HepG2 (cell line): Measurements from ENCODE around the gene EML2. TPM values are rescaled to one million over a fixed set of nuclear protein-coding genes. Genes with fewer than 3 reads are reported as not detected.

Source experiments
- ARNT ChIP-seq: fragments of 450-650 bp; IDR thresholded peaks from 2 replicates; pipeline ENCODE4 v1.6.1; 2017
- CENPX ChIP-seq: sonication (generic); formaldehyde crosslinking; IDR thresholded peaks from 2 replicates; pipeline ENCODE4 v1.9.0; 2021; ENCODE audit warnings: mild to moderate bottlenecking, missing genetic modification reagents, moderate library complexity
- KDM3A ChIP-seq: IDR thresholded peaks from 2 replicates; pipeline ENCODE4 v1.6.1; 2018; ENCODE audit warnings: low read depth, missing compliant biosample characterization
- KLF9 ChIP-seq: IDR thresholded peaks from 2 replicates; pipeline ENCODE4 v1.6.1; 2016; ENCODE audit warnings: low read depth
- PLRG1 ChIP-seq: fragments of 450-650 bp; conservative IDR thresholded peaks from 2 replicates; pipeline ENCODE4 v1.6.1; 2016
- RCOR2 ChIP-seq: IDR thresholded peaks from 2 replicates; pipeline ENCODE4 v1.6.1; 2016; ENCODE audit warnings: missing biosample characterization, missing genetic modification reagents
- SP1 ChIP-seq, 2 experiments: fragments of 450-650 bp in 1 of 2; sonication (generic) in 1 of 2; formaldehyde crosslinking in 1 of 2; IDR thresholded peaks; 2 replicates each; pipeline versions ENCODE4 v1.4.0 to v1.6.1; 2016 to 2020; ENCODE audit warnings: missing genetic modification reagents in 1 of 2
- SP4 ChIP-seq: sonication (generic); formaldehyde crosslinking; IDR thresholded peaks from 2 replicates; pipeline ENCODE4 v1.8.1; 2023; ENCODE audit warnings: mild to moderate bottlenecking, missing genetic modification reagents
- SRY ChIP-seq: sonication (generic); formaldehyde crosslinking; IDR thresholded peaks from 2 replicates; pipeline ENCODE4 v1.8.0; 2022; ENCODE audit warnings: mild to moderate bottlenecking, missing genetic modification reagents
- ZFP90 ChIP-seq: sonication (generic); formaldehyde crosslinking; IDR thresholded peaks from 2 replicates; pipeline ENCODE4 v1.8.0; 2022; ENCODE audit warnings: missing genetic modification reagents, mild to moderate bottlenecking, inconsistent platforms, borderline replicate concordance
- ZMYM4 ChIP-seq: sonication (generic); formaldehyde crosslinking; IDR thresholded peaks from 2 replicates; pipeline ENCODE4 v1.8.1; 2023; ENCODE audit warnings: mild to moderate bottlenecking, missing genetic modification reagents
- ZNF180 ChIP-seq: sonication (generic); formaldehyde crosslinking; IDR thresholded peaks from 2 replicates; pipeline ENCODE4 v1.4.0; 2020; ENCODE audit warnings: low read depth, missing genetic modification reagents, borderline replicate concordance
- ZNF253 ChIP-seq: sonication (generic); formaldehyde crosslinking; IDR thresholded peaks from 2 replicates; pipeline ENCODE4 v1.8.0; 2022; ENCODE audit warnings: mild to moderate bottlenecking, missing genetic modification reagents, borderline replicate concordance
- ZNF382 ChIP-seq: sonication (generic); formaldehyde crosslinking; IDR thresholded peaks from 2 replicates; pipeline ENCODE4 v1.5.0; 2020; ENCODE audit warnings: missing genetic modification reagents, mild to moderate bottlenecking, borderline replicate concordance
- ZNF598 ChIP-seq: sonication (generic); formaldehyde crosslinking; IDR thresholded peaks from 2 replicates; pipeline ENCODE4 v1.5.1; 2020; ENCODE audit warnings: mild to moderate bottlenecking, missing genetic modification reagents, borderline replicate concordance
- ZNF709 ChIP-seq: sonication (generic); formaldehyde crosslinking; IDR thresholded peaks from 2 replicates; pipeline ENCODE4 v1.5.0; 2020; ENCODE audit warnings: mild to moderate bottlenecking, missing genetic modification reagents
- ZNF792 ChIP-seq: IDR thresholded peaks from 2 replicates; pipeline ENCODE4 v1.6.1; 2016
- ZNF883 ChIP-seq: sonication (generic); formaldehyde crosslinking; IDR thresholded peaks from 2 replicates; pipeline ENCODE4 v1.5.1; 2020; ENCODE audit warnings: mild to moderate bottlenecking, missing genetic modification reagents; ENCODE audit errors: not compliant biosample characterization
- polyA plus RNA-seq, 8 experiments: library from polyadenylated mRNA; depleted of rRNA in 3 of 8; stranded (reverse) in 7 of 8; unstranded in 1 of 8; fragments of >200 nt; fragmentation: Illumina TruSeq in 4 of 8; extraction: Trizol in 4 of 8; gene quantifications; 2 replicates each; pipeline versions ENCODE4 v1.2.1 to v1.2.3, GENCODE V29; 2011 to 2016; ENCODE audit warnings: low read depth in 4 of 8, missing spikeins in 1 of 8, mixed read lengths in 1 of 8; ENCODE audit not compliant: insufficient read depth in 1 of 8
- total RNA-seq, 5 experiments: library from RNA; depleted of rRNA; stranded (reverse); fragments of >200 nt; fragmentation: Illumina TruSeq; extraction: Trizol; gene quantifications; 2 replicates each; pipeline ENCODE4 v1.2.3, GENCODE V29; 2016; ENCODE audit warnings: low read depth in 1 of 5
- TF ChIP-seq, protein P1 (sequence below): sonication (generic); formaldehyde crosslinking; IDR thresholded peaks from 2 replicates; pipeline ENCODE4; 2020; ENCODE audit warnings: missing genetic modification reagents, mild to moderate bottlenecking, borderline replicate concordance
- TF ChIP-seq, protein P2 (sequence below): sonication (generic); formaldehyde crosslinking; conservative IDR thresholded peaks from 2 replicates; pipeline ENCODE4 v1.8.0; 2022; ENCODE audit warnings: missing genetic modification reagents
- TF ChIP-seq, protein P3 (sequence below): sonication (generic); formaldehyde crosslinking; IDR thresholded peaks from 2 replicates; pipeline ENCODE4 v1.4.0; 2020; ENCODE audit warnings: missing genetic modification reagents
- TF ChIP-seq, protein P4 (sequence below), 2 experiments: sonication (generic) in 1 of 2; formaldehyde crosslinking in 1 of 2; IDR thresholded peaks; 2 replicates each; pipeline versions ENCODE4 v1.4.0 to v1.6.1; 2018 to 2020; ENCODE audit warnings: missing genetic modification reagents in 2 of 2, borderline replicate concordance in 1 of 2, low read depth in 1 of 2, mild to moderate bottlenecking in 1 of 2, missing biosample characterization in 1 of 2

Gene EML2
- total and polyA plus RNA-seq, 2 of the 13 experiments (the other 11 are each of a cell fraction or from before 2014, with no cell fraction given), result 7.3 to 12.9 TPM

DNA sequence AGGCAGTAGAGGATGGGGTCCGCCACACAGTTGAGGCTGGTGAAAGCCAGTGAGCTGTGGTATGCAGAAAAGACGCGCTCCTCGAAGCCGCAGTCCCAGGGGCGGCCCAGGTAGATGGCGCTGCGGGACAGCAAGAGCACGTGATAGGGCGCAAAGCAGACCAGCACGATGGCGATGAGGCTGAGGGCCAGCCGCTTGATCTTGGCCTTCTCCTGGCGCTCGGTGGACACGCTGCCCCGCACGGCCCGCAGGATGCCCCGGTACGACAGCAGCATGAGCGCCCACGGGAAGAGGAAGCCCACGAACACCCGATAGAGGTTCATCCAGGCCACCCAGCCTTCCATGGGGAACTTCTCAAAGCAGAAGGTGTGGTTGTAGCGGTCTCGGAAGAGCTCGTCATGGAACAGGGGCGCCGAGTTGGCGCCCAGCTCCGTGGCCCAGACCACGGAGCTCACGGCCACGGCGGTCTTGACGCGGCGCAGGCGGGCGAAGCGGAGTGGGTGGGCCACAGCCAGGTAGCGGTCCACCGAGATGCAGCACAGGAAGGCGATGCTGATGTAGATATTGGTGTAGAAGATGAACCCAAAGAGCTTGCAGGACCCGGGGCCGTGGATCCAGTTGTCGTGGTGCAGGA, 48.1 kb downstream of the EML2 start (continued):
- TF ChIP-seq ZNF598 (CRISPR knock-in tag) (0 out of 2 replicates have a peak, but pooled peaks have one; percentile 49), KLF9 (CRISPR knock-in tag) (0 out of 2 replicates have a peak, but pooled peaks have one; percentile 73), KDM3A (CRISPR knock-in tag) (peak; percentile 89; the same call in 1 of the 2 replicates), ARNT (no peak), ZNF180 (no peak), CENPX (CRISPR knock-in tag) (no peak), ZNF253 (no peak), ZFP90 (CRISPR knock-in tag) (no peak), SP1 (IDR thresholded peaks at IDR 0.05) (no peak), SP1 (CRISPR knock-in tag; IDR thresholded peaks at IDR 0.05) (peak; percentile 70), SRY (peak; percentile 76; the same call in 1 of the 2 replicates), ZNF709 (CRISPR knock-in tag) (peak; percentile 77), ZNF883 (CRISPR knock-in tag) (peak; percentile 67), PLRG1 (no peak), RCOR2 (peak; percentile 61; the same call in 1 of the 2 replicates), ZMYM4 (CRISPR knock-in tag) (peak; percentile 74), ZNF382 (CRISPR knock-in tag) (no peak), ZNF792 (peak; percentile 90), SP4 (no peak)
- TF ChIP-seq, protein P1, sequence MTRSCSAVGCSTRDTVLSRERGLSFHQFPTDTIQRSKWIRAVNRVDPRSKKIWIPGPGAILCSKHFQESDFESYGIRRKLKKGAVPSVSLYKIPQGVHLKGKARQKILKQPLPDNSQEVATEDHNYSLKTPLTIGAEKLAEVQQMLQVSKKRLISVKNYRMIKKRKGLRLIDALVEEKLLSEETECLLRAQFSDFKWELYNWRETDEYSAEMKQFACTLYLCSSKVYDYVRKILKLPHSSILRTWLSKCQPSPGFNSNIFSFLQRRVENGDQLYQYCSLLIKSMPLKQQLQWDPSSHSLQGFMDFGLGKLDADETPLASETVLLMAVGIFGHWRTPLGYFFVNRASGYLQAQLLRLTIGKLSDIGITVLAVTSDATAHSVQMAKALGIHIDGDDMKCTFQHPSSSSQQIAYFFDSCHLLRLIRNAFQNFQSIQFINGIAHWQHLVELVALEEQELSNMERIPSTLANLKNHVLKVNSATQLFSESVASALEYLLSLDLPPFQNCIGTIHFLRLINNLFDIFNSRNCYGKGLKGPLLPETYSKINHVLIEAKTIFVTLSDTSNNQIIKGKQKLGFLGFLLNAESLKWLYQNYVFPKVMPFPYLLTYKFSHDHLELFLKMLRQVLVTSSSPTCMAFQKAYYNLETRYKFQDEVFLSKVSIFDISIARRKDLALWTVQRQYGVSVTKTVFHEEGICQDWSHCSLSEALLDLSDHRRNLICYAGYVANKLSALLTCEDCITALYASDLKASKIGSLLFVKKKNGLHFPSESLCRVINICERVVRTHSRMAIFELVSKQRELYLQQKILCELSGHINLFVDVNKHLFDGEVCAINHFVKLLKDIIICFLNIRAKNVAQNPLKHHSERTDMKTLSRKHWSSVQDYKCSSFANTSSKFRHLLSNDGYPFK (CRISPR knock-in tag), result peak; percentile 7; the same call in 1 of the 2 replicates
- TF ChIP-seq, protein P2, sequence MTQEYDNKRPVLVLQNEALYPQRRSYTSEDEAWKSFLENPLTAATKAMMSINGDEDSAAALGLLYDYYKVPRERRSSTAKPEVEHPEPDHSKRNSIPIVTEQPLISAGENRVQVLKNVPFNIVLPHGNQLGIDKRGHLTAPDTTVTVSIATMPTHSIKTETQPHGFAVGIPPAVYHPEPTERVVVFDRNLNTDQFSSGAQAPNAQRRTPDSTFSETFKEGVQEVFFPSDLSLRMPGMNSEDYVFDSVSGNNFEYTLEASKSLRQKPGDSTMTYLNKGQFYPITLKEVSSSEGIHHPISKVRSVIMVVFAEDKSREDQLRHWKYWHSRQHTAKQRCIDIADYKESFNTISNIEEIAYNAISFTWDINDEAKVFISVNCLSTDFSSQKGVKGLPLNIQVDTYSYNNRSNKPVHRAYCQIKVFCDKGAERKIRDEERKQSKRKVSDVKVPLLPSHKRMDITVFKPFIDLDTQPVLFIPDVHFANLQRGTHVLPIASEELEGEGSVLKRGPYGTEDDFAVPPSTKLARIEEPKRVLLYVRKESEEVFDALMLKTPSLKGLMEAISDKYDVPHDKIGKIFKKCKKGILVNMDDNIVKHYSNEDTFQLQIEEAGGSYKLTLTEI (CRISPR knock-in tag), result no peak
- TF ChIP-seq, protein P3, sequence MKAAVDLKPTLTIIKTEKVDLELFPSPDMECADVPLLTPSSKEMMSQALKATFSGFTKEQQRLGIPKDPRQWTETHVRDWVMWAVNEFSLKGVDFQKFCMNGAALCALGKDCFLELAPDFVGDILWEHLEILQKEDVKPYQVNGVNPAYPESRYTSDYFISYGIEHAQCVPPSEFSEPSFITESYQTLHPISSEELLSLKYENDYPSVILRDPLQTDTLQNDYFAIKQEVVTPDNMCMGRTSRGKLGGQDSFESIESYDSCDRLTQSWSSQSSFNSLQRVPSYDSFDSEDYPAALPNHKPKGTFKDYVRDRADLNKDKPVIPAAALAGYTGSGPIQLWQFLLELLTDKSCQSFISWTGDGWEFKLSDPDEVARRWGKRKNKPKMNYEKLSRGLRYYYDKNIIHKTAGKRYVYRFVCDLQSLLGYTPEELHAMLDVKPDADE (CRISPR knock-in tag), result no peak
- TF ChIP-seq, protein P4, sequence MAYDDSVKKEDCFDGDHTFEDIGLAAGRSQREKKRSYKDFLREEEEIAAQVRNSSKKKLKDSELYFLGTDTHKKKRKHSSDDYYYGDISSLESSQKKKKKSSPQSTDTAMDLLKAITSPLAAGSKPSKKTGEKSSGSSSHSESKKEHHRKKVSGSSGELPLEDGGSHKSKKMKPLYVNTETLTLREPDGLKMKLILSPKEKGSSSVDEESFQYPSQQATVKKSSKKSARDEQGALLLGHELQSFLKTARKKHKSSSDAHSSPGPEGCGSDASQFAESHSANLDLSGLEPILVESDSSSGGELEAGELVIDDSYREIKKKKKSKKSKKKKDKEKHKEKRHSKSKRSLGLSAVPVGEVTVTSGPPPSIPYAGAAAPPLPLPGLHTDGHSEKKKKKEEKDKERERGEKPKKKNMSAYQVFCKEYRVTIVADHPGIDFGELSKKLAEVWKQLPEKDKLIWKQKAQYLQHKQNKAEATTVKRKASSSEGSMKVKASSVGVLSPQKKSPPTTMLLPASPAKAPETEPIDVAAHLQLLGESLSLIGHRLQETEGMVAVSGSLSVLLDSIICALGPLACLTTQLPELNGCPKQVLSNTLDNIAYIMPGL (CRISPR knock-in tag; IDR thresholded peaks at IDR 0.05; ENCODE audit: borderline replicate concordance in 1 of 2, low read depth in 1 of 2), result peak; percentile 87 to 98
